ENCODE results near the gene ZNF444.
A peak's percentile ranks its signal among the peaks of the same experiment; 100 is the strongest.
"Not testable (repeated sequence)": the region's sequence is repeated elsewhere in the genome, so short reads cannot be mapped to it uniquely, and the experiment has no call there.

Gene ZNF444

GRCh38 chr19:56145698-56146097 is 4.6 kb downstream of the ZNF444 start:
- POLR2A ChIA-PET: interaction anchor here (1.2 kb wide), 1 partner anchor 25 kb away, joined by 9 read pairs; the partner anchor contains the start of gene ZNF787
- H3K27ac ChIP-seq (ENCODE audit: insufficient read depth in 1 of 2, low read depth in 1 of 2, low read length in 2 of 2, poor library complexity in 1 of 2, severe bottlenecking in 2 of 2): no peak overlapping the region
- no peak overlapping the region for H3K4me3 ChIP-seq (ENCODE audit: control insufficient read depth in 1 of 7, extremely low read depth in 1 of 7, insufficient read depth in 4 of 7, low read depth in 2 of 7, low read length in 6 of 7)
- CTCF ChIA-PET: interaction anchor here (1.0 to 3.5 kb wide), 8 partner anchors 9 to 188 kb away, joined by 3 to 18 read pairs (median 4); no protein-coding TSS in a partner anchor
- no peak for DNase-seq
- peaks cover 4 to 43% (median 35%) of the 10 kb centered on the region in 4 experiments for H3K4me1 ChIP-seq (ENCODE audit: control extremely low read depth in 1 of 4, control insufficient read depth in 4 of 4, insufficient read depth in 4 of 4, low read length in 3 of 4)
- 98% methylated on average over 10 of the region's 10 CpGs for WGBS (ENCODE audit: insufficient coverage)
- H3K27me3 ChIP-seq (replicated peaks in 2 of 5; ENCODE audit: control insufficient read depth in 4 of 5, insufficient read depth in 5 of 5, low read length in 4 of 5): no peaks in the 10 kb centered on the region
- H3K36me3 ChIP-seq (ENCODE audit: control insufficient read depth in 4 of 4, insufficient read depth in 4 of 4, low read length in 3 of 4): peaks cover 2 to 42% (median 20%) of the 10 kb centered on the region in 4 experiments
- no peaks in the 10 kb centered on the region for H3K9me3 ChIP-seq (ENCODE audit: control extremely low read depth in 1 of 5, control insufficient read depth in 4 of 5, insufficient read depth in 2 of 5, low read depth in 1 of 5, low read length in 4 of 5)

DNA sequence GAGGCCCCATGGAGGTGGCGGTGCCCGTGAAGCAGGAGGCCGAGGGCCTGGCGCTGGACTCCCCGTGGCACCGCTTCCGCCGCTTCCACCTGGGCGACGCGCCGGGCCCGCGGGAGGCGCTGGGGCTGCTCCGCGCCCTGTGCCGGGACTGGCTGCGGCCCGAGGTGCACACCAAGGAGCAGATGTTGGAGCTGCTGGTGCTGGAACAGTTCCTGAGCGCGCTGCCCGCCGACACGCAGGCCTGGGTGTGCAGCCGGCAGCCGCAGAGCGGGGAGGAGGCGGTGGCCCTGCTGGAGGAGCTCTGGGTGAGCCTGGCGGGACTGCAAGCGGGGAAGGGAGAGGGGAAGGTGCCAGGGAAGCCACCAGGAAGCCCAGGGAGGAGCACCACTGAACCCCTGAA is 5.8 kb downstream of the ZNF444 start:
- Histone ChIP-seq H3K27me3 (replicated peaks in 2 of 5; ENCODE audit: control insufficient read depth in 4 of 5, insufficient read depth in 5 of 5, low read length in 4 of 5) (no peaks in the 10 kb centered on the region), H3K4me3 (ENCODE audit: control insufficient read depth in 1 of 7, extremely low read depth in 1 of 7, insufficient read depth in 4 of 7, low read depth in 2 of 7, low read length in 6 of 7) (no peak overlapping the region), H3K36me3 (ENCODE audit: control insufficient read depth in 4 of 4, insufficient read depth in 4 of 4, low read length in 3 of 4) (peaks cover 2 to 42% (median 20%) of the 10 kb centered on the region in 4 experiments), H3K4me1 (ENCODE audit: control extremely low read depth in 1 of 4, control insufficient read depth in 4 of 4, insufficient read depth in 4 of 4, low read length in 3 of 4) (peaks cover 4 to 39% (median 31%) of the 10 kb centered on the region in 4 experiments), H3K27ac (ENCODE audit: insufficient read depth in 1 of 2, low read depth in 1 of 2, low read length in 2 of 2, poor library complexity in 1 of 2, severe bottlenecking in 2 of 2) (no peak overlapping the region), H3K9me3 (ENCODE audit: control extremely low read depth in 1 of 5, control insufficient read depth in 4 of 5, insufficient read depth in 2 of 5, low read depth in 1 of 5, low read length in 4 of 5) (no peaks in the 10 kb centered on the region)
- CTCF ChIA-PET: interaction anchor here (3.0 kb wide), 1 partner anchor 8 kb away, joined by 18 read pairs; no protein-coding TSS in a partner anchor
- WGBS (ENCODE audit: insufficient coverage): over 99% methylated on average over 28 of the region's 31 CpGs
- POLR2A ChIA-PET: no interaction called here
- DNase-seq: no peak

DNA sequence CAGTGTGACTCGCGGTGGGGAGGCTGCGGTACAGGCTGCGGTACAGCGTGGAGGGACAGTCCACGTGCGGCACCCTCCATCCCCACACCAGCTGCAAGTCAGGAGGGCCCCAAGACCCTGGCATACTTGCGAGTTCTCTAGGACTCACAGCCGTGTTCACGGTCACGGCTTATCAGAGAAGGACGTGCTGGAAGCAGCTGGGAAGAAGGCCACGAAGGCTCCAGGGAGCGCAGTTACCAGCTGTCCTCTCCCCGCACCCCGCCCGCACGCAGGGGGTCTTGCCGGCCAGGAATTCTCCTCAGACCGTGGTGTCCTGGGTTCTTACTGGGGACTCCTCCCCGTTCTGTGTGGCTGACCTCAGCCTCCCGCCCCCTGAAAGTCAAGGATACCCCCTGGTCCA is 6.2 kb downstream of the ZNF444 start:
- ChIA-PET CTCF (interaction anchor here (1.2 kb wide), 1 partner anchor 14 kb away, joined by 3 read pairs; no protein-coding TSS in a partner anchor), POLR2A (no interaction called here)
- Histone ChIP-seq H3K27ac (ENCODE audit: insufficient read depth in 1 of 2, low read depth in 1 of 2, low read length in 2 of 2, poor library complexity in 1 of 2, severe bottlenecking in 2 of 2) (no peak overlapping the region), H3K9me3 (ENCODE audit: control extremely low read depth in 1 of 5, control insufficient read depth in 4 of 5, insufficient read depth in 2 of 5, low read depth in 1 of 5, low read length in 4 of 5) (no peaks in the 10 kb centered on the region), H3K4me1 (ENCODE audit: control extremely low read depth in 1 of 4, control insufficient read depth in 4 of 4, insufficient read depth in 4 of 4, low read length in 3 of 4) (peaks cover 2 to 35% (median 27%) of the 10 kb centered on the region in 4 experiments), H3K4me3 (ENCODE audit: control insufficient read depth in 1 of 7, extremely low read depth in 1 of 7, insufficient read depth in 4 of 7, low read depth in 2 of 7, low read length in 6 of 7) (no peak overlapping the region), H3K36me3 (ENCODE audit: control insufficient read depth in 4 of 4, insufficient read depth in 4 of 4, low read length in 3 of 4) (peaks cover 2 to 42% (median 20%) of the 10 kb centered on the region in 4 experiments), H3K27me3 (replicated peaks in 2 of 5; ENCODE audit: control insufficient read depth in 4 of 5, insufficient read depth in 5 of 5, low read length in 4 of 5) (no peaks in the 10 kb centered on the region)
- no peak for DNase-seq
- 97% methylated on average over 21 of the region's 22 CpGs for WGBS (ENCODE audit: insufficient coverage)

DNA sequence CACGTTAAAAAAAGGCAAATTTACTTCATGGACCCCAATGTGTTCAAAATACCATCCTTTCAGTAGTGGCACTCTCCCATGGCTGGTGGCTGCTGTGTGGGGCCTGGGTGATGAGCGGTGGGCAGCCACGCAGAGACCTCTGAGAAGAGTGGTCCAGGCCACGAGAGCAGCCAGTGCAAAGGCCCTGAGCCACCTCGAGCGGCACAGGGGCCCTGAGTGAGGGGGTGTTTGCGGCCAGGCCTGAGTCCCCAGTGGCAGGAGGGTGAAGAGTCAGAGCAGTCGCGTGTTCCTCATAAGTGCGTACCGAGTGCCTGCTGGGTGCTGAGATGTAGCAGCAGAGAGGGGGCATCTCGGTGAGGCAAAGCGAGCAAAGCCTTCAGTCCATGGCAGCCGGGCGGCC is 7.0 kb downstream of the ZNF444 start:
- Histone ChIP-seq H3K4me1 (ENCODE audit: control extremely low read depth in 1 of 4, control insufficient read depth in 4 of 4, insufficient read depth in 4 of 4, low read length in 3 of 4) (peaks cover 2 to 32% (median 23%) of the 10 kb centered on the region in 4 experiments), H3K36me3 (ENCODE audit: control insufficient read depth in 4 of 4, insufficient read depth in 4 of 4, low read length in 3 of 4) (peaks cover 2 to 37% (median 20%) of the 10 kb centered on the region in 4 experiments), H3K9me3 (ENCODE audit: control extremely low read depth in 1 of 5, control insufficient read depth in 4 of 5, insufficient read depth in 2 of 5, low read depth in 1 of 5, low read length in 4 of 5) (no peaks in the 10 kb centered on the region), H3K27me3 (replicated peaks in 2 of 5; ENCODE audit: control insufficient read depth in 4 of 5, insufficient read depth in 5 of 5, low read length in 4 of 5) (no peaks in the 10 kb centered on the region), H3K4me3 (ENCODE audit: control insufficient read depth in 1 of 7, extremely low read depth in 1 of 7, insufficient read depth in 4 of 7, low read depth in 2 of 7, low read length in 6 of 7) (no peak overlapping the region), H3K27ac (ENCODE audit: insufficient read depth in 1 of 2, low read depth in 1 of 2, low read length in 2 of 2, poor library complexity in 1 of 2, severe bottlenecking in 2 of 2) (no peak overlapping the region)
- CTCF ChIA-PET: interaction anchor here (0.6 to 1.2 kb wide), 2 partner anchors 13 to 39 kb away, joined by 3 read pairs; no protein-coding TSS in a partner anchor
- 98% methylated on average over 15 of the region's 15 CpGs for WGBS (ENCODE audit: insufficient coverage)
- POLR2A ChIA-PET: no interaction called here
- peak in 1 of 3 donors; percentile 22 for DNase-seq

- H3K9me3 ChIP-seq (ENCODE audit: control extremely low read depth in 1 of 5, control insufficient read depth in 4 of 5, insufficient read depth in 2 of 5, low read depth in 1 of 5, low read length in 4 of 5); CTCF ChIA-PET; H3K27ac ChIP-seq (ENCODE audit: insufficient read depth in 1 of 2, low read depth in 1 of 2, low read length in 2 of 2, poor library complexity in 1 of 2, severe bottlenecking in 2 of 2); POLR2A ChIA-PET; DNase-seq; H3K27me3 ChIP-seq (replicated peaks in 2 of 5; ENCODE audit: control insufficient read depth in 4 of 5, insufficient read depth in 5 of 5, low read length in 4 of 5); H3K4me3 ChIP-seq (ENCODE audit: control insufficient read depth in 1 of 7, extremely low read depth in 1 of 7, insufficient read depth in 4 of 7, low read depth in 2 of 7, low read length in 6 of 7): not testable (repeated sequence)
- Histone ChIP-seq H3K4me1 (ENCODE audit: control extremely low read depth in 1 of 4, control insufficient read depth in 4 of 4, insufficient read depth in 4 of 4, low read length in 3 of 4) (peaks cover 2 to 30% (median 20%) of the 10 kb centered on the region in 4 experiments), H3K36me3 (ENCODE audit: control insufficient read depth in 4 of 4, insufficient read depth in 4 of 4, low read length in 3 of 4) (peaks cover 2 to 37% (median 20%) of the 10 kb centered on the region in 4 experiments)
- WGBS (ENCODE audit: insufficient coverage): 96% methylated on average over 12 of the region's 12 CpGs
These were observed 8.0 kb downstream of the ZNF444 start for GRCh38 chr19:56148955-56149655.

DNA sequence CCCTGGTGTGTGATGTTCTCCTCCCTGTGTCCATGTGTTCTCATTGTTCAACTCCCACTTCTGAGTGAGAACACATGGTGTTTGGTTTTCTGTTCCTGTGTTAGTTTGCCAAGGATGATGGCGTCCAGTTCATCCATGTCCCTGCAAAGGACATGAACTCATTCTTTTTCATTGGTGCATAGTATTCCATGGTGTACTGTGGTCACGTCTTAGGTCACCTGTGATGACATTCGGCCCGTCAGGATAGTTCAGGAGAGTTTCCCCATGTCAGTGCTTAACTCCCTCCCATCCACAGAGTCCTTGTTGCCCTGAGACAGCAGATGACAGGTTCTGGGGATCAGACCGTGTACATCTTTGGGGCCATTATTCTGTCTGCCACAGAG is 8.6 kb downstream of the ZNF444 start:
- H3K4me1 ChIP-seq (ENCODE audit: control extremely low read depth in 1 of 4, control insufficient read depth in 4 of 4, insufficient read depth in 4 of 4, low read length in 3 of 4): peaks cover 2 to 25% (median 14%) of the 10 kb centered on the region in 4 experiments
- POLR2A ChIA-PET: no interaction called here
- 80% methylated on average over 3 of the region's 5 CpGs for WGBS (ENCODE audit: insufficient coverage)
- CTCF ChIA-PET: no interaction called here
- H3K36me3 ChIP-seq (ENCODE audit: control insufficient read depth in 4 of 4, insufficient read depth in 4 of 4, low read length in 3 of 4): peaks cover 2 to 39% (median 22%) of the 10 kb centered on the region in 4 experiments
- no peaks in the 10 kb centered on the region for H3K27me3 ChIP-seq (replicated peaks in 2 of 5; ENCODE audit: control insufficient read depth in 4 of 5, insufficient read depth in 5 of 5, low read length in 4 of 5)
- no peak overlapping the region for H3K27ac ChIP-seq (ENCODE audit: insufficient read depth in 1 of 2, low read depth in 1 of 2, low read length in 2 of 2, poor library complexity in 1 of 2, severe bottlenecking in 2 of 2)
- DNase-seq: no peak
- no peak overlapping the region for H3K4me3 ChIP-seq (ENCODE audit: control insufficient read depth in 1 of 7, extremely low read depth in 1 of 7, insufficient read depth in 4 of 7, low read depth in 2 of 7, low read length in 6 of 7)
- H3K9me3 ChIP-seq (ENCODE audit: control extremely low read depth in 1 of 5, control insufficient read depth in 4 of 5, insufficient read depth in 2 of 5, low read depth in 1 of 5, low read length in 4 of 5): no peaks in the 10 kb centered on the region

GRCh38 chr19:56150358-56150757 is 9.3 kb downstream of the ZNF444 start:
- no peak for DNase-seq
- Histone ChIP-seq H3K4me1 (ENCODE audit: control extremely low read depth in 1 of 4, control insufficient read depth in 4 of 4, insufficient read depth in 4 of 4, low read length in 3 of 4) (peaks cover 0 to 18% (median 8%) of the 10 kb centered on the region in 4 experiments), H3K4me3 (ENCODE audit: control insufficient read depth in 1 of 7, extremely low read depth in 1 of 7, insufficient read depth in 4 of 7, low read depth in 2 of 7, low read length in 6 of 7) (no peak overlapping the region), H3K9me3 (ENCODE audit: control extremely low read depth in 1 of 5, control insufficient read depth in 4 of 5, insufficient read depth in 2 of 5, low read depth in 1 of 5, low read length in 4 of 5) (no peaks in the 10 kb centered on the region), H3K36me3 (ENCODE audit: control insufficient read depth in 4 of 4, insufficient read depth in 4 of 4, low read length in 3 of 4) (peaks cover 2 to 46% (median 23%) of the 10 kb centered on the region in 4 experiments), H3K27ac (ENCODE audit: insufficient read depth in 1 of 2, low read depth in 1 of 2, low read length in 2 of 2, poor library complexity in 1 of 2, severe bottlenecking in 2 of 2) (no peak overlapping the region), H3K27me3 (replicated peaks in 2 of 5; ENCODE audit: control insufficient read depth in 4 of 5, insufficient read depth in 5 of 5, low read length in 4 of 5) (no peaks in the 10 kb centered on the region)
- WGBS (ENCODE audit: insufficient coverage): 94% methylated on average over 6 of the region's 11 CpGs
- ChIA-PET CTCF (interaction anchor here (0.5 kb wide), 1 partner anchor 22 kb away, joined by 3 read pairs; no protein-coding TSS in a partner anchor), POLR2A (no interaction called here)
